Neural progenitor cell (in vitro differentiated cells): ENCODE measurements around the gene MYOM3.

Experiments used
- EZH2 ChIP-seq: fragments of 200-600 bp; sonication (generic); IDR thresholded peaks from 2 replicates; pipeline ENCODE4 v1.6.1; 2017; ENCODE audit warnings: antibody characterized with exemption, mild to moderate bottlenecking, moderate library complexity
- EZH2phosphoT487 ChIP-seq: fragments of 200-600 bp; sonication (generic); IDR thresholded peaks from 2 replicates; pipeline ENCODE4 v1.6.1; 2017; ENCODE audit warnings: antibody characterized with exemption

GRCh38 chr1:24069817-24070216, 42.1 kb downstream of the MYOM3 start:
- TF ChIP-seq EZH2 (no peak), EZH2phosphoT487 (no peak)
